GM18870 (cell line): ENCODE measurements around the gene EDIL3.
"Not testable (repeated sequence)": the region's sequence is repeated elsewhere in the genome, so short reads cannot be mapped to it uniquely, and the experiment has no call there.

Experiments
- ATAC-seq: cut with Tn5 transposase; IDR thresholded peaks from one replicate; pipeline ENCODE4 v1.9.1; 2021; ENCODE audit warnings: moderate library complexity; ENCODE audit not compliant: unreplicated experiment

EDIL3 gene

GRCh38 chr5:84080908-84081307 lies 303.8 kb downstream of the EDIL3 start:
- no peak for ATAC-seq

- ATAC-seq: no peak
These were observed 312.3 kb downstream of the EDIL3 start for GRCh38 chr5:84072339-84072738.

DNA sequence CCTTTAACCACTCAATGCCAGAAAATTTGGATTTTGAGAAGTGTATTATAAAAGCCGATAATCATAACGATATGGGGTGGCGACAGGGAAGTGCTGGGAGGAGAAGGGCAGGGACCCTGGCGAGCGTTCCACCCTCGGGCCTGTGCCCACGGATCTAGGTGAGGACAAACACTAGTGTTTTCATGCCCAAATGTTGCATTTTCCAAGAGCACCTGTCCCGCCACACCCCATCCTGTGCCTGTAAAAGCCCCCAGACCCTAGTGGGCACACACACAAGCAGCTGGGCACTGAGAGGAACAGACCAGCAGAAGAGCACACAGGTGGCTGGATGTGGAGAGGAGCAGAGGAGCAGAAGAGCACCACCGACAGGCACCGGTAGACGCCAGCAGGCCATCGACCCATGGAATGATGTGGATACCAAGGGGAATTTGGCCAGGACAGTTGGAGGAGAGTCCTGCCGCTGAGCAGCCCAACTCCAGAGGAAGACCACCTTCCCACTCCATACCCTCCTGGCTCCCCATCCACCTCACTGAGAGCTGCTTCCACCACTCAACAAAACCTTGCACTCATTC lies 315.0 kb downstream of the EDIL3 start:
- ATAC-seq: no peak

GRCh38 chr5:84063041-84063440 lies 321.6 kb downstream of the EDIL3 start:
- no peak for ATAC-seq

GRCh38 chr5:84059672-84060071 lies 325.0 kb downstream of the EDIL3 start:
- ATAC-seq: no peak

GRCh38 chr5:84058561-84058960 lies 326.1 kb downstream of the EDIL3 start:
- no peak for ATAC-seq

DNA sequence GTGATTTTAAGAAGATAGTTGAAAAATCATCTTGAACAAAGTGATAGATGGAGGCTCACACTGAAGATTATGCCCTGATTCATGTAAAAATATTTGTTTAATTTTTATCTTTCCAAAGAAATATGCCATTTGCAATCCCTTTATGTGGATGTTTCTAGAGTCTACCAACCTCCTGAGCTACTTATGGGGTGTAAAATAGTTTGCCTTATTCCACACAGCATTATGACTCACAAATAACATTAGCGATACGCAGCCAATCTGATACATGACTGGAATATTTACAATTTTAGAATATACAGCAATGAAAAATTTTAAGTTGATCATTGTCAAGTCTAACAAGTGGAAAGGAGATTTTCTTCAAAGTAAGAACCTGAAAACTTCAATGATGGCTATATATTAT lies 327.5 kb downstream of the EDIL3 start:
- ATAC-seq: no peak

DNA sequence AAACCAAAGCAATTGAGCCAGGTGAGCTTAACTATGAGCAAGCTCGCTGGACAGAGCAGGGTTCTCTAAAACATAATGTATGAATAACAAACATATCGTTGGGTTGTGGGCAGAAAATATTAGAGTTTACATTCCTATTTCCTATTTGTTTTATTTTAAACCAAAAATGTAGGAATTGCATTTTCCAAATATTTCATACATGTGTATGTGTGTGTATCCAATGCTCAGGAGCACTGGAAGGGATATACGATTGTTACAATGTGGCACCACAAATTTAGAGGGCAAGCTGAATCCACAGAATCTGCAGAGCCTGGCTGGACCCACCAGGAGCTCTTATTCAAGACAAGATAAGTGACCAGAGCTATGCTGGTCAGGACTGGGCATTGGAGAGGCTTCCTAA lies 338.7 kb downstream of the EDIL3 start:
- ATAC-seq: no peak

GRCh38 chr5:84036842-84037241 lies 347.8 kb downstream of the EDIL3 start:
- ATAC-seq: no peak

DNA sequence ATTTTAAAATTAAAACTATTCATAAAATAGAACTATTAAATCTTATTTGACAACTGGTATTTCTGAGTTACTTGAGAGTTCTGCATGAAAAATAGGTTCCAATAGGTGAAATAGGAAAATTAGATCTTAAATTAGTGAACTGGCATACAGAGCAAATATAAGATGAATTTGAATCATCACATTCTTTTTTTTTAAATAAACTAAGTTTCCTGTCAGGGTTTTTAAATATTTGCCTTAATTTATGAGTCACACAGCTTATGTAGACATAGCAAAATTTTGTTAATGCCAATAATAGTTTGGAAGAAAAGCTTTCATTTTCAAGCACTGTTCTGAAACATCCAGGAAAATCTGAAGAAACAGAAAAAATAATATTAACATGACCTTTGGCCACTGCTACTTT lies 352.4 kb downstream of the EDIL3 start:
- ATAC-seq: no peak

GRCh38 chr5:84028093-84028492 lies 356.6 kb downstream of the EDIL3 start:
- ATAC-seq: no peak

- ATAC-seq: not testable (repeated sequence)
These were observed 366.2 kb downstream of the EDIL3 start for GRCh38 chr5:84018521-84018920.

- ATAC-seq: no peak
These were observed 367.0 kb downstream of the EDIL3 start for GRCh38 chr5:84017523-84018172.

DNA sequence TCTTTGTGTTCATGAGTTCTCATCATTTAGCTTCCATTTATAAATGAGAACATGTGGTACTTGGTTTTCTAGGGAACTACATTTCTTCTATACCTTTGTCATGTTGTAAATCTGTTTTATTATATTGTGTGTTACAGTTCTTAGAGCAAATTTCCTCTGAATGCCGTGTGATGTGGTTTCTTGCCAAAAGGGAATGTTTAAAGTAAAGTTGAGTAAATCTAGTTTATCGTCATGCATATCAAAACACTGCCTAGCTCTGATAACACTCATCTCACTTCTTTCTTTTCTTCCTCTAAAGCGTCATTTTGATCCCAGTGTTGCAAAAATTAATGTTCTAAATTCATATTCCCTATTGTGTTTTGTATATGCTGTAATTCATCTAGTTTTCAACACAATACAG lies 368.6 kb downstream of the EDIL3 start:
- no peak for ATAC-seq

DNA sequence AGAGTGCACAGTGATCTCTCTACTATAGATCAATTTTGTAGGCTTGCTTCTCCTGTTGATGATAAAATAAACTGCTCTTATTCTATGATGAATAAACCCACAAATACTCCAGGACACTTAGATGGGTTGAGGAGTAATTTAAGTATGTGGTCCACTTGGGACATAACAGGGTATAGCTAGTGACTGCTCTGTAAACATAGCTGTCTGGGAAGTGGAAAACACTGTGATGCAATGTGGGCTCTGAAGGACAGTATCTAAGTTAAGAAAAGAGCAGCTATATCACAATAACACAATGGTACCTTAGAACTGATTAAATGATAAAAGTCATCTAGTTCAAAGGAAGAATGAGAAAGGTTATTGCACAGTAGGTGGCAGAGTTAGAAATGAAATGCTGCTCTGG lies 369.7 kb downstream of the EDIL3 start:
- no peak for ATAC-seq

DNA sequence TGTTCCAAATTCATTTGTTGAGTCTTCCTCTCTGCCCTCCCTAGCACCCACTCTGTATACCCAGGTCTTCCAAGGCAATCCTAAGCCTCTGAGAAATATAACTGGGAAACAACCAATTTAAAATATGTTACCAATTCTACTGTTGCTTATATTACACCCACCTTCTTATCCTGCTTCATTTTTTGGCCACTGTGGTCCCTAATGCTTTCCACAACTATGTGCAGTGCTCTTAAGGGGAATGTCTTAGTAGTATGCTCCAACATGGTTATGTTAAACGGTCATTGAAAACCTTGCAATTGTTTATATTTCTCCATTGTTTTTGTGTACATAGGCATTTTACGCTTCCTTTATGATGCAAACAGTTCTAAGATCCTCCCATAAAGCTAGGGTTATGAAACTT lies 390.9 kb downstream of the EDIL3 start:
- no peak for ATAC-seq

GRCh38 chr5:83991566-83992224 lies 393.0 kb downstream of the EDIL3 start:
- ATAC-seq: no peak

GRCh38 chr5:83988293-83988685 lies 396.4 kb downstream of the EDIL3 start:
- no peak for ATAC-seq

- ATAC-seq: no peak
These were observed 397.0 kb downstream of the EDIL3 start for GRCh38 chr5:83987513-83988292.

DNA sequence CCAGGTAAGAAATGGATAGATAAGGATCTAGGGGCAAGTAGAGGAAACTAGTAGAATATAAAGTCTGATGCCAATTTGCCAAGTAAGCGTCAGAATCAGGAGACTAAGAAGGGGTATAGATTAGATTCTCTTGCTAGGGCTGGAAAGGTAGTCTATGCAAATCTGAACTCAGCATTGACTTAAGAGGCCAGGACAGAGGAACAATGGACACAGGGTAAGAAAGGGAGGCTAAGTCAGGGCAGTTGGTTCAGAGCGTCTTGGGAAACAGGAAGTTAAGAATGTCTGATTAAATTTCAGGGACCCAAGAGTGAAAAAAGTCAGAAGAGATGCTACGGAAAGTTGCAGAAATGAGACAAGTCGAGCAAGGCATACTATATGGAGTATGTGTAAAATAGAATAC lies 400.8 kb downstream of the EDIL3 start:
- ATAC-seq: no peak

DNA sequence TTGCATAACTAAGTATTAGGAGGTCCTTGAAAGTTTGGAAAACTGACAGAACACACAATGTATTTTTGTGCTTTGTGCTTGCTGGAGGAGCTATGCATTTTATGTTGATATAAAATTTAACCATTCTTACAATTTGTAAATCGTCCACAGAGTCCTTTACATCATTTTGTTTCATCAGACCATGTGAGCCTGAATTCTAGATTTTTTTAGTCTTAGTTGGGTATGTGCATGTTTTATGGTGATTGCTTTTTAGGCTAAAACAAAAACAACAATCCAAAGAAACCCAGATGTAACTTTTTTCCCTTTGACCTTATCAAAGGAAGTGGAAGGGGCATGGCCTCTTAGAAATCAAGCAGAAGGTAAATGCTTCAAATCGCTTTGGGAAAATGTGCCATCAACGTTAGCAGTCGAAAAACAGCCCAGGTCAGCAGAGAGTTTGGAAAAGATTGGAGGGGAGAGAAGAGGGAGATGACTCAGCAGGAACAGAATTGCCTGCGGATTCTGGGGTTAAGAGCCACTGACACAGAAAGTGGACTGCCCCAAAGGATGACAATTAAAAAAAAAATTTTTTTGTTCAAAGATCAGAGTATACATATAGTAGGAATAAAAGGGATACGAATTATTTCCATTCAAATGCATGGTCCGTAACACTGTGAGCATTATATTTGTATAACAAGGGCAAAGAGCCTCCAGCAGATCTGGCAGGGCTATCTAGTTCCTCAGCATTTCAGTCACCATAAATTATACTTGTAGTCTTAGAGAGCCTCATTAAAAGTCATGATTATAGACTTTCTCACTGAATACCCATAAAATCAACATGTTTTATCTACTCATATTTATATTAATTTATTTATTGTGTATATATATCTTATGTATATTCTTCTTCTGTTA lies 410.5 kb downstream of the EDIL3 start:
- no peak for ATAC-seq
